GM18520 (cell line): Measurements from ENCODE around the gene MAN2A2.

Source experiments
- ATAC-seq: cut with Tn5 transposase; IDR thresholded peaks from one replicate; pipeline ENCODE4 v1.9.1; 2021; ENCODE audit not compliant: unreplicated experiment

MAN2A2 gene

DNA sequence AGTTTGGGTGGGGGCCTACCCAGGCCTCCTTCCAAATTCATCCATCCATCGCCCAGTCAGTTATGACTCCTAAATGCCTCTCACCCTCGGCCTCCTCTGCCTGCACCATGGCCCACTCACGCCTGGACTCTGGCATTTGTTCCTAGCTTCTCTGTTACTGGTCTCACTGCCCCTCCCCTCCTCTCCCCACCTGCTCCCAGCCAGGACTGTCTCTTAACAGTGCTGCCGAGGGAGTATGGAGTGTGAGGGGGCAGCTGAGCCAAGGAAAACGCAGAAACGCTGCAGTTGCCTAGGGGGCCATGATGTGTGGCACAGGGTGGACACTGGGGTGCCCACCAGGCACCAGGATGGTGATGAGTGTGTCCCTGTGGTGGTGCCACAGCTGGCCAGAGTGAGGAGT lies 54.7 kb downstream of the MAN2A2 start:
- ATAC-seq, result no peak

DNA sequence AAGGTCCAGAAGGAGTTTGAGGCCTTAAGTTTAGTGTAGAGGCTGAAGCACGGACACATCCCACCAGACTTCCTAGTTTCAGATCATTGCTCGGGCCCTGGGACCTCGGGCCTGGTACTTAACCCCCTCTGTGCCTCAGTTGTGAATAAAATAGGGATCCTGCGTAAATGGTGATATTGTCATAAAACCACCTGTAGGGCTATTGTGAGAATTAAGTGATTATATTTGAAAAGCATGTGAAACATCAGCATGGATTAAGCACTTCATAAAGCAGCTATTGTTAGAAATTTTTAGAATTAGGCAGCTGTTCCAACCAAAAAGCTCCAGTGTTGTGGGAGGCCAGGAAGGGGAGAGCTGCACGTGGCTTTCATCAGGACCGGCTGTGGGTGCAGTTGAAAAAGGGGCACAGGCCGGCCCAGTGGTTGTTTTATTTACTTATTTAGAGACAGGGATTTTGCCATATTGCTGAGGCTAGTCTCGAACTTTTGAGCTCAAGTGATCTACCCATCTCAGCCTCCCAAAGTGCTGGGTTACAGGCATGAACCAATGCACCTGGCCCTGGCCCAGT lies 56.0 kb downstream of the MAN2A2 start:
- ATAC-seq, result no peak

DNA sequence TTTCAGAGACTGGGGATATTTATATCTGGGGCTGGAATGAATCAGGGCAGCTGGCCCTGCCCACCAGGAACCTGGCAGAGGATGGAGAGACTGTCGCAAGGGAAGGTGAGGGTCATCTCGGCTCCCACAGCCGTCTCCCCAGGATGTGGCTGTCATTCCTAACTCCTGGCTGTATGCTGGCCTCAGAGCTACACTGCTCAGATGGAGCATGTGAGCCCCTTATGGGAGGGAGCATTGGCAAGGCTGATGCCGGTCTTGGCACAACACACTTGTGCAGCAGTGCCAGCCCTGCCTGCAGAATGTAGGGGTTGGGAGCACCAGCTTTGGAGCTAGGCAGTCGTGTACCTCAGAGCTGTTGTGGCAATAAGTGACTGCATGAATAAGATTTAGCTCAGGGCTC lies 56.8 kb downstream of the MAN2A2 start:
- ATAC-seq, result no peak

DNA sequence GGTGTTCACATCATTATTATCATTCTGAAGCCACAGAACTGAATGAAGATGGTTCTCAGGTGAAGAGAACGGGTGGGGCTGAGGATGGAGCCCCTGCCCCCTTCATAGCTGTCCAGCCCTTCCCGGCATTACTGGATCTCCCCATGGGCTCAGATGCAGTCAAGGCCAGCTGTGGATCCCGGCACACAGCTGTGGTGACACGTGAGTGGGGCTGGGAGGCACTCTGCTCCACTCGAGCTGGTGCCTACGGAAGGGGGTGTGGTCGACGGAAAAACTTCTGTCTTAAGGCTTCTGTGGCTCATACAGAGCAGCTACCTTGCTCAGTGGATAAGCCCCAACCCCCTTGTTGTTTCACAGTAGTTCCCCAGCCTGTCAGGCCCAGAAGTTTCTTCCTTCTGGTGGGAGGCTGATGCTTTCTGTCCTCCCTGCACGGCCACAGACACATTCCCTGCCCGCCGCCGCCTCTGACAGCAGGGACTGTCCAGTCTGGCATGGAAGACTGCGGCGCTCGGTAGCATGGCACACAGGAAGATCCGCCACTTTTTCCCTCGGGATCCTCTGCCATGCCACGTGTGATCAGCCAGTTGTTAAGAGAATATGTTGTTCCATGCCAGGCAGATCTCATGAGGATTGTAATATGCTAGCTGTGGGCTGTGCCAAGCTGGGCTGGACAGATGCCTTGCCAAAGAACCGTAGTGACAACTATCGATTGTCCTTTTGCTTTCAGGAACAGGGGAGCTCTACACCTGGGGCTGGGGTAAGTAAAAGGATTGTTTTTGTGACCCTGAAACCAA lies 57.4 kb downstream of the MAN2A2 start:
- ATAC-seq, result no peak

DNA sequence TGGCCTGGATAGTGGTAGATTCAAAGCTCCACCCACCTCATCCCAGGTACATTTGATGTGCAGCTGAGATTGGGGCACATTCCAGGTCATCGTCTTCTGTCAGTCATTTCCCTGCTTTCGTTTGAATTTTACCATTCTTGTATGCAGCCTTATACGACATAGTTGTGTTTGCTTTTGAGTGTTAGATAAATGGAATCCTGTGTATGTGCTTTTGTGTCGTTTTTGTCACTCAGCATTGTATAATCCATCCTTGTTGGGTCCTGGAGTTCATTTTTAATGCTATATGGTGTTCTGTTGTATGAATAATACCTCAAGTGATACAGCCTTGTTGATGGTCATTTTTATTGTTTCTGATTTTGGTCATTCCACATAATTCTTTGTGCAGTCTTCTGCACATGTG lies 58.9 kb downstream of the MAN2A2 start:
- no peak for ATAC-seq

DNA sequence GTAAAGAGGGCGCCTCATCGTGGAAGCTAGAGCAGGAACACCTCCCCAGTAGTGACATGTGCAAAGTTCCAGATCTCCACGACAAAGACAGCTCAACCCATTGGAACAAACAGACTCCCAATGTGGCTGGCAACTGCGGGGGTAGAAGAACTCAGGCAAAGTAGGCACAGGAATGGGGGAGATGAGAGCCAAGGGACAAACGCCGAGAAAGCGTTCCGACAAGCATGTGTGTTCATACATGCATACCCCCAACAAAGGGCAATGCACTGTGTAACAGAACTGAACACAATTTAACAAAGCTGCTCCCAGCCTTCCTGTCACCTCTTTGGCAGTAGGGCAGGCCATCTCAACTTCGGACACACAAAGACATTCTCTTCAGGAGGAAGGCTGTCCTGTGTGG lies 63.2 kb downstream of the MAN2A2 start:
- no peak for ATAC-seq

DNA sequence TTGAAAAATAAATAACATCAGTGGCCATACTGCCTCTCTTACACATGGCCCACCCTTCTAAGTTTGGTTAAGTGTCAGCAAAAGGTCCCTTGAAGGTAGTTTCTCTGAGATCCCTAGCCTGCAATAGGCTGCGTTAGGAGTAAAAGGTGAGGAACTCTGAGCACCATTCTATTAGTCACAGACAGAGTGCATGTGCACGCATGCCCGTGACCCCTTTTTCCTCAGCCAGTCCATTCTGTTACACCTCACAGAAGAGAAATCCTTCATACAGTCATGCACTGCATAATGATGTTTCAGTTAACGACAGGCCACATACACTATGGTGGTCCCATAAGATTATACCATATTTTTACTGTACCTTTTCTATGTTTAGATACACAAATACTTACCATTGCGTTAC lies 64.1 kb downstream of the MAN2A2 start:
- no peak for ATAC-seq

DNA sequence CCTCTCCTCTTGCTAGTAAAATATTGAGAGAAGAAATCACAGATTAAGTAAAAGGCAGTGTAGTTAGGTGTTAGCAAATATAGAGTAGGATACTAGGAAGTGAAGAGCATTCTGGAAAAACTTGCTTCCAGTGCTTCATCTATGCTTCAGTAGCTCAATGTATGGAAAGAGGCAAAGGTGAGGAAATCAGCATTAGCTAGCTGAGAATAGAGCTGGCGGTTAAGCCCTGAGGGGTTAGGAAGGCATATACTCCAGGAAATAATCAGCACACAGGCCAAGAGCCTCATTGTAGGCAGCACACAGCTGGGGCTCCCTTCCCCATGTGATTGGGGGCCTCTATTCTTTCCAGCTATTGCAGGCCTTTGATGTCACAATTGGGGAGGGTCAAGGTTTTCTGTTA lies 65.3 kb downstream of the MAN2A2 start:
- ATAC-seq, result no peak

DNA sequence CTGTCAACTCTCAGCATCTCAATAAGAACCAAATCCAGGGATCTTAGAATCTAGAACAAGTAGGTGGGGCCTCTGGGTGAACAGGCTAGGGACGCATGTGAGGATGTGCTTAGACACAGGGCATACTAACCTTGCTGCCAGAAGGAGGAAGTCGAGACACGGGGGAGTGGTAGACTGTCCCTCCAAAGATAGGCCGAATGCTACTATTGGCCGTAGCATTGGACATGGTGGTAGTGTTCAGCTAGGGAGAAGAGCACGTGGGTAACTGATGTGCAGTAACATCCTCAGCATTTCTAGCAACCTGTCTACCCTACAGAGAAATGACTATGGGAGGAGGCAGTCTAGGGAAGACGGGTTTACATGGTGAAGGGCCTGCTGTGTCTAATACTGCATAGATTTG lies 67.2 kb downstream of the MAN2A2 start:
- ATAC-seq, result no peak

DNA sequence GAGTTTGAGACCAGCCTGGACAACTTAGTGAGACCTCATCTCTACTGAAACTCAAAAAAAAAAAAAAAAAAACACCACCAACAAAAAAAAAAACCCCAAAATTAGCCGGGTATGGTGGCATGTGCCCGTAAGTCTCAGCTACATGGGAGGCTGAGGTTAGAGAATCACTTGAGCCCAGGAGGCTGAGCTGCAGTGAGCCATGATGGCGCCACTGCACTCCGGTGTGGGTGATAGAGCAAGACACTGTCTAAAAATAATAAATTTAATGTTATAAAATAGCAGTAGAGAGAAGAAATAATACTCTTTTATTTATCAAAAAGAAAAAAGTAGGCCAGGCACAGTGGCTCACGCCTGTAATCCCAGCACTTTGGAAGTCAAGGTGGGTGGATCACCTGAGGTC lies 69.0 kb downstream of the MAN2A2 start:
- no peak for ATAC-seq
